ENCODE results near the gene SURF2.

Gene SURF2

GRCh38 chr9:133341369-133342068, 14.8 kb upstream of the SURF2 start:
- H3K36me3 ChIP-seq (ENCODE audit: insufficient read depth, low read length), result peaks cover 71% of the 10 kb centered on the region
- H3K9ac ChIP-seq (ENCODE audit: insufficient read length), result no peak overlapping the region
- no peak for TF ChIP-seq POLR2AphosphoS5 (IDR thresholded peaks at IDR 0.05; ENCODE audit: borderline replicate concordance, low read depth, low read length)
- H3K9me3 ChIP-seq (ENCODE audit: low read depth, low read length), result no peaks in the 10 kb centered on the region
- DNase-seq (ENCODE audit: low read depth, low spot score), result no peak
- no peak overlapping the region for H3K4me3 ChIP-seq
- no peak overlapping the region for H3K27ac ChIP-seq

- no peak for DNase-seq (ENCODE audit: low read depth, low spot score)
- Histone ChIP-seq H3K4me3 (no peak overlapping the region), H3K27ac (no peak overlapping the region), H3K9ac (ENCODE audit: insufficient read length) (no peak overlapping the region), H3K9me3 (ENCODE audit: low read depth, low read length) (no peaks in the 10 kb centered on the region), H3K36me3 (ENCODE audit: insufficient read depth, low read length) (peaks cover 71% of the 10 kb centered on the region)
- TF ChIP-seq FOXP2 (optimal IDR thresholded peaks at IDR 0.05; ENCODE audit: control extremely low read depth, extremely low read length, insufficient read depth) (no peak), EZH2 (IDR thresholded peaks at IDR 0.05) (no peak), POLR2AphosphoS5 (IDR thresholded peaks at IDR 0.05; ENCODE audit: borderline replicate concordance, low read depth, low read length) (no peak)
These were observed 14.3 kb upstream of the SURF2 start for GRCh38 chr9:133342069-133342406.

DNA sequence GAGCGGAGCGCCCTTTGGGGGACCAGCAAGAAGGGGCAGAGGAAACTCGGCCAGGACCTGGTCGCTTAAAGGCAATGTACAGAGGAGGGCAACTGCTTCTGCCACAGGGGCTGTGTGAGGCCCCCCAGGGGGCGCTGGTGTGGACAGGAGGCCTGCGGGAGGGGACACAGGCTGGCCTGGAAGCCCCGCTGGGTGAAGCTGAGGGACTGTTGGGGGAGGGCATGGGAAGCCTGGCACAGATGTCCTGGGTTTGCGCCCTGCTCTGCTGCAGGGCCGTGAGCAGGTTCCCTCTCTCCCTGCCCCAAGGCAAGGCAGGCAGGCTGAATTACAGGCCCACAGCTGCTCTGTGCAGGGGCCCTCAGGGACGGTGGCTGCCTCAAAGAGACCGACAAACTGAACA, 13.8 kb upstream of the SURF2 start:
- Histone ChIP-seq H3K36me3 (ENCODE audit: insufficient read depth, low read length) (peaks cover 71% of the 10 kb centered on the region), H3K9ac (ENCODE audit: insufficient read length) (no peak overlapping the region), H3K9me3 (ENCODE audit: low read depth, low read length) (no peaks in the 10 kb centered on the region), H3K4me3 (no peak overlapping the region), H3K27ac (no peak overlapping the region)
- no peak for DNase-seq (ENCODE audit: low read depth, low spot score)
- no peak for TF ChIP-seq POLR2AphosphoS5 (IDR thresholded peaks at IDR 0.05; ENCODE audit: borderline replicate concordance, low read depth, low read length)
- TF ChIP-seq FOXP2 (optimal IDR thresholded peaks at IDR 0.05; ENCODE audit: control extremely low read depth, extremely low read length, insufficient read depth), result no peak
- TF ChIP-seq EZH2 (IDR thresholded peaks at IDR 0.05), result no peak

DNA sequence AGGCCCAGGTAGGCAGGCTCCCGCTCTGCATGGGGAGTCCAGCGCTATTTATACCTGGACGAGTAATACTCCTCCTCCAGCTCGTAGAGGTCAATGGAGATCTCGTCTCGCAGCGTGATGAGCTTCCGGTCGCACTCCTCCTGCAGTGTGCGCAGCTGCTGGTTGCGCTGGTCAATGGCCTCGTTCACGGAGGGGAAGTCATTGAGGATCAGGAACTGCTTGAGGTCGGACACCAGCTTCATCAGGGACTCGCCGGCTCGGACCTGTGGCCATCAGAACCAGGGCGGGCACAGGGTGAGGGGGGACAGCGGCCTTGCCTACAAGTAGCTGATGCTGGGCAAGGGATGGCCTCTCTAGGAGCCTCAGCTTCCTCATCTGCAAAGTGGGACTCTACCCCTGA, 12.3 kb upstream of the SURF2 start:
- no peak for DNase-seq (ENCODE audit: low read depth, low spot score)
- H3K27ac ChIP-seq, result no peak overlapping the region
- H3K36me3 ChIP-seq (ENCODE audit: insufficient read depth, low read length), result peaks cover 78% of the 10 kb centered on the region
- H3K9me3 ChIP-seq (ENCODE audit: low read depth, low read length), result no peaks in the 10 kb centered on the region
- TF ChIP-seq FOXP2 (optimal IDR thresholded peaks at IDR 0.05; ENCODE audit: control extremely low read depth, extremely low read length, insufficient read depth), result no peak
- TF ChIP-seq POLR2AphosphoS5 (IDR thresholded peaks at IDR 0.05; ENCODE audit: borderline replicate concordance, low read depth, low read length), result no peak
- no peak for TF ChIP-seq EZH2 (IDR thresholded peaks at IDR 0.05)
- no peak overlapping the region for H3K4me3 ChIP-seq
- no peak overlapping the region for H3K9ac ChIP-seq (ENCODE audit: insufficient read length)

DNA sequence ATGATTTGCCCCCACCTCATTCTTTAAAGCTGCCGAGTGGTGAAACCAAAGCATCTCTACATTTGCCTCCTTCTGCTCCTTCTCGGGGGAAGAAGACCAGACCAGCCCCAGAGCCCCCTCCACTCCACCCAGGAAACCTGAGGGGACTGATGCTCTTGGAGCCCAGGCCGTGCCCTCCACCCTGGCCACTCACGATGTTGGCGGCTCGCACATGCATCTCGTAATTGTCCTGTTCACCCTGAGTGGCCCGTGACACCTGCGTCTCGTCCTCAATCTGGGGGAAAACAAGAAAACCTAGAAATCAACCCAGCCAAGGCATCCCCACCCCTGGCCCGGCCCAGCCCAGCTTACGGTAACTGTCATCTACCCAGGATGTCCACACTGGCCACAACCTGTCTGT, 11.4 kb upstream of the SURF2 start:
- DNase-seq (ENCODE audit: low read depth, low spot score), result no peak
- Histone ChIP-seq H3K36me3 (ENCODE audit: insufficient read depth, low read length) (peaks cover 81% of the 10 kb centered on the region), H3K9me3 (ENCODE audit: low read depth, low read length) (no peaks in the 10 kb centered on the region), H3K4me3 (no peak overlapping the region), H3K27ac (no peak overlapping the region), H3K9ac (ENCODE audit: insufficient read length) (no peak overlapping the region)
- TF ChIP-seq POLR2AphosphoS5 (IDR thresholded peaks at IDR 0.05; ENCODE audit: borderline replicate concordance, low read depth, low read length), result no peak
- no peak for TF ChIP-seq FOXP2 (optimal IDR thresholded peaks at IDR 0.05; ENCODE audit: control extremely low read depth, extremely low read length, insufficient read depth)
- no peak for TF ChIP-seq EZH2 (IDR thresholded peaks at IDR 0.05)

DNA sequence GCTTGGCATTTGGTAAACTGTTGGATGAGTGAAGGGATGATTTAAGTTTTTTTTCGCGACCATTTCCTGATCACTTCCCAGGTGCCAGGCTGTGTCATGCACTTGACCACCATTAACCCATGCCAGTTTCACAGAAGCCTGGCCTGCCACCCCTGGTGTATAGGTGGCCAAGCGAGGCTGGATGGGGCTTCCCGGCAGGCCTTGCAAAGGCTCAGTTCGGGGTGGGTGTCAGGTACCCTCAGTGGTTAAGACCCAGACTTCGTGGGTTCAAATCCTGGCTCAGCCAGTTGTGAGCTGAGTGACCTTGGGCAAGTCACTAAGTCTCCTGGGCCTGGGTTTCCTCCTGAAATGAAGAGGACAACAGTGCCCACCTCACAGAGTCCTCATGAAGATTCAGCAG, 10.8 kb upstream of the SURF2 start:
- no peak for TF ChIP-seq POLR2AphosphoS5 (IDR thresholded peaks at IDR 0.05; ENCODE audit: borderline replicate concordance, low read depth, low read length)
- Histone ChIP-seq H3K36me3 (ENCODE audit: insufficient read depth, low read length) (peaks cover 81% of the 10 kb centered on the region), H3K27ac (no peak overlapping the region), H3K4me3 (no peak overlapping the region), H3K9ac (ENCODE audit: insufficient read length) (no peak overlapping the region), H3K9me3 (ENCODE audit: low read depth, low read length) (no peaks in the 10 kb centered on the region)
- no peak for DNase-seq (ENCODE audit: low read depth, low spot score)

GRCh38 chr9:133346021-133346785, 10.1 kb upstream of the SURF2 start:
- peaks cover 81% of the 10 kb centered on the region for H3K36me3 ChIP-seq (ENCODE audit: insufficient read depth, low read length)
- peak overlapping the region; percentile 95 for H3K9ac ChIP-seq (ENCODE audit: insufficient read length)

GRCh38 chr9:133347515-133347984, 8.8 kb upstream of the SURF2 start:
- Histone ChIP-seq H3K9ac (ENCODE audit: insufficient read length) (peak overlapping the region; percentile 98), H3K36me3 (ENCODE audit: insufficient read depth, low read length) (peaks cover 81% of the 10 kb centered on the region), H3K4me3 (peak overlapping the region; percentile 93), H3K27ac (peak overlapping the region; percentile 97; the same call in 1 of the 2 replicates), H3K9me3 (ENCODE audit: low read depth, low read length) (no peaks in the 10 kb centered on the region)
- TF ChIP-seq POLR2AphosphoS5 (IDR thresholded peaks at IDR 0.05; ENCODE audit: borderline replicate concordance, low read depth, low read length), result no peak
- DNase-seq (ENCODE audit: low read depth, low spot score), result no peak

More at GRCh38 chr9:133346021-133346785, 10.1 kb upstream of the SURF2 start:
- Histone ChIP-seq H3K27ac (no peak overlapping the region), H3K4me3 (peak overlapping the region; percentile 93), H3K9me3 (ENCODE audit: low read depth, low read length) (no peaks in the 10 kb centered on the region)
- no peak for TF ChIP-seq FOXP2 (optimal IDR thresholded peaks at IDR 0.05; ENCODE audit: control extremely low read depth, extremely low read length, insufficient read depth)
- no peak for TF ChIP-seq EZH2 (IDR thresholded peaks at IDR 0.05)
- no peak for TF ChIP-seq POLR2AphosphoS5 (IDR thresholded peaks at IDR 0.05; ENCODE audit: borderline replicate concordance, low read depth, low read length)
- no peak for DNase-seq (ENCODE audit: low read depth, low spot score)
